Fibroblast of lung (primary cell): ENCODE data around the gene HMX3.

Source experiments
- EZH2 ChIP-seq: IDR thresholded peaks from 2 replicates; pipeline ENCODE4 v1.5.1; 2012; ENCODE audit warnings: low read length, control low read depth, mild to moderate bottlenecking; ENCODE audit errors: missing control alignments
- TF ChIP-seq, protein P1 (sequence below), 2 donors: IDR thresholded peaks in 1 of 2; conservative IDR thresholded peaks in 1 of 2; 1 replicate in 1 of 2; 2 replicates in 1 of 2; pipeline ENCODE4 v1.5.1; 2011 to 2012; ENCODE audit warnings: low read length in 2 of 2, control low read depth in 1 of 2, inconsistent platforms in 1 of 2, low read depth in 1 of 2, mild to moderate bottlenecking in 1 of 2

DNA sequence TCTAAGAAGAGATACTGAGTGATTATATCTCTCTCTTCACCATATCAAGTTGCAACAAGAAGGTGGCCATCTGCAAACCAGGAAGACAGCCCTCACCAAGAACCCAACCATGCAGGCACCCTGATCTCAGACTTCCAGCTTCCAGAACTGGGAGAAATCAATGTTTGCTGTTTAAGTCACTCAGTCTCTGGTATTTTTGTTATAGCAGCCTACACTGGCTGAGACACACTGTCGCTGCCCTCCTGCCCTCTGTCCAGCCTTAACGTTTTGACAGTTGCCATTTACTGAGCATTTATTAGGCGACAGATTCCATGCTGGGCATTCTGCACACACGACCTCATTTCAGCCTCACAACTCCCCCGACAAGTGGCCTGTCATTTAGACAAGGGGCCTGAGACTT, 9.5 kb upstream of the HMX3 start:
- TF ChIP-seq, protein P1, sequence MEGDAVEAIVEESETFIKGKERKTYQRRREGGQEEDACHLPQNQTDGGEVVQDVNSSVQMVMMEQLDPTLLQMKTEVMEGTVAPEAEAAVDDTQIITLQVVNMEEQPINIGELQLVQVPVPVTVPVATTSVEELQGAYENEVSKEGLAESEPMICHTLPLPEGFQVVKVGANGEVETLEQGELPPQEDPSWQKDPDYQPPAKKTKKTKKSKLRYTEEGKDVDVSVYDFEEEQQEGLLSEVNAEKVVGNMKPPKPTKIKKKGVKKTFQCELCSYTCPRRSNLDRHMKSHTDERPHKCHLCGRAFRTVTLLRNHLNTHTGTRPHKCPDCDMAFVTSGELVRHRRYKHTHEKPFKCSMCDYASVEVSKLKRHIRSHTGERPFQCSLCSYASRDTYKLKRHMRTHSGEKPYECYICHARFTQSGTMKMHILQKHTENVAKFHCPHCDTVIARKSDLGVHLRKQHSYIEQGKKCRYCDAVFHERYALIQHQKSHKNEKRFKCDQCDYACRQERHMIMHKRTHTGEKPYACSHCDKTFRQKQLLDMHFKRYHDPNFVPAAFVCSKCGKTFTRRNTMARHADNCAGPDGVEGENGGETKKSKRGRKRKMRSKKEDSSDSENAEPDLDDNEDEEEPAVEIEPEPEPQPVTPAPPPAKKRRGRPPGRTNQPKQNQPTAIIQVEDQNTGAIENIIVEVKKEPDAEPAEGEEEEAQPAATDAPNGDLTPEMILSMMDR (conservative IDR thresholded peaks at IDR 0.05 in 1 of 2, IDR thresholded peaks at IDR 0.05 in 1 of 2; ENCODE audit: low read depth in 1 of 2, low read length in 2 of 2) = no peak
- no peak for TF ChIP-seq EZH2
